Measurements from ENCODE around the gene MAB21L4.

MAB21L4 gene

DNA sequence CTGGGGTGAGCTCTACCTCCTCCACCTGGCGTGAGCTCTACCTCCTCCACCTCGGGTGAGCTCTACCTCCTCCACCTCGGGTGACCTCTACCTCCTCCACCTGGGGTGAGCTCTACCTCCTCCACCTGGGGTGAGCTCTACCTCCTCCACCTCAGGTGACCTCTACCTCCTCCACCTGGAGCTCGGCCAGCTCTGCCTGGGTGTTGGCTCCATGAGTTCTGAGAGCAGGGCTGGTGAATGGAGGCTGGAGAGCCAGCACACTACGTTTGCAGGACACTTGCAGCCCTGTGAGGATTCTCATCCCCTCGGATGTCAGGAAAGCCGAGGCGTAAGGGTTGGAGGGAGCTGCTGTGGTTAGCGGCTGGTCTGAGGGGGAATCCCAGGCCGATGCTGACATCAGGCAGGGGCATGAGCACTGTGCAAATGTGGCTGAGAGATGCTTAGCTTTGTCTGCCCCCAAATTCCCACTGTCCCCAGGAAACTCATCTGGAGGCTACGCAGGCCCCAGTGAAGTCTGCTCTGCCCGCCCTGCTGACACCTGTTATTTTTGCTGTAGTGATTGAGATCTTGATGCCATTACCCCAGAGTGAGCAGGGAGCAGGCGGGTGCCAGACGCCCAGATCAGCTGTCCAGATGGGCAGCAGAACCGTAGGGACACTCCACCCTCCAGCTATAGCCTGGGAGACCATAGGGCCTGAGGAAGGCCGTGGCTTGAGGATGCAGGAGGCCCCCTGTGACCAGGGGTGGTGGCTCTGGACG, 13.4 kb upstream of the MAB21L4 start:
- DNase-seq = peak; percentile 18

DNA sequence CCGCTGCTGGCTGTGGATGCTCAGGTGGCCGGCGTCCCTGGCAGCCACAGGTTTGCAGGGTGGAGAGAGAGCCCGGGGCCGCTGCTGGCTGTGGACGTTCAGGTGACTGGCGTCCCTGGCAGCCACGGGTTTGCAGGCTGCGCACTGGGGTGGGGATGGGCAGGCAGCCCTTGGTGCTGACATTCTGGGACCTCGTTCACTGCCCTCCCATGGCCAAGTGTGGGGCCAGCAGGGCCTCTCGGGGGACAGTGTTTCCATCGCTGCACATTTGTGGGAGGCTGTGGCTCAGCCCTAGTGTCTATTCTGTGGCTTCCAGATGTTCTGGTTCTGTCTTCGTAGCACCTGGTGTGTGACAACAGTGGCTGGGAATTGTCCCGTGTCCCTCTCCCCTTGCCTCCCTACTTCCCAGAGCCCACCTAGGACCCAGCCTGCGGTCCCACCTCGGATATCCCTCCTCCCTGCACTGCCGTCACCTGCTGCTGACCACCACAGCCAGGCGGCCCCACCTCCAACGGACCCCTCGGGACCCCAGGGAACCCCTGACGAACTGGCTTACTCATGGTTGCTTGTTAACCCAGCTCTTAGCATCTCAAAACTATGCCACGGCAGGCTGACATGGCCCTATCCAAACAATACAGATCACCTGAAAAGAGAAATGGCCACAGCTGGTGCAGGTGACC, 11.1 kb upstream of the MAB21L4 start:
- no peak for DNase-seq

DNA sequence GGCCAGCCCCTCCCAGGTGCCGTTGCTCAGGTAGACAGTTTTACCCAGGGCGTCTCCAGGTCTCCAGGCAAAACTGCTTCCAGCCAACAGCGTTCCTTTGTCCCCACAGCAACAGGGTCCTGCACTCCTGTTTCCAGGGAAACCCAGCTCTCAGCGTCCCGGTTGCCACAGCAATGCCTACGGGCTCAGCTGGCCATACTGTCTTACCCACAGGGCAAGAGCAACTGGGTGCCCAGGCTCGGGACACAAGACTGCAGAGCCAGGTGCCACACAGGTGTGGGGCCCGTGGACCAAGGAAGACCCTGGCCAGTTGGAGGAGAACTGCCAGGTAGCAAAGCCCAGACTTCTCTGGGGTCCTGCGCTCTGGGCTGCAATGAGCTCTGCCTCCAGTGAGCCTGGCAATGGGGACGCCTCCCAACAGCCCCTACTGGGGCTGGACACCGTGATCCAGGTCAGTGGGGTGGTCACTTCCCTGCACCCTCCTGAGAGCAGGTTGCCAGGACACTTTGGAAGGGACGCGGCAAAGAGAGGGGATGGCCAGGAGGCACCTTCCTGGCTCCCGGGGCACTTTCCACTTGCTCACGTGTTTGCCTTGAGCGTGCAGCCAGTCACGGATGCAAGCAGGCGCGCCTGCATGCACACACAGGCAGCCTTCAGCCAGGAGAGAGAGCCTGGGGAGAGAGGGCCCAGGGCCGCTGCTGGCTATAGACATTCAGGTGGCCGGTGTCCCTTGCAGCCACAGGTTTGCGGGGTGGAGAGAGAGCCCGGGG, 10.4 kb upstream of the MAB21L4 start, which contains the start of gene CROCC2:
Gene CROCC2, plus strand, starts transcription at position 196 of the 770 bp plus-strand sequence. Its CDS starts 178 bp downstream, at position 374.
- DNase-seq = no peak

DNA sequence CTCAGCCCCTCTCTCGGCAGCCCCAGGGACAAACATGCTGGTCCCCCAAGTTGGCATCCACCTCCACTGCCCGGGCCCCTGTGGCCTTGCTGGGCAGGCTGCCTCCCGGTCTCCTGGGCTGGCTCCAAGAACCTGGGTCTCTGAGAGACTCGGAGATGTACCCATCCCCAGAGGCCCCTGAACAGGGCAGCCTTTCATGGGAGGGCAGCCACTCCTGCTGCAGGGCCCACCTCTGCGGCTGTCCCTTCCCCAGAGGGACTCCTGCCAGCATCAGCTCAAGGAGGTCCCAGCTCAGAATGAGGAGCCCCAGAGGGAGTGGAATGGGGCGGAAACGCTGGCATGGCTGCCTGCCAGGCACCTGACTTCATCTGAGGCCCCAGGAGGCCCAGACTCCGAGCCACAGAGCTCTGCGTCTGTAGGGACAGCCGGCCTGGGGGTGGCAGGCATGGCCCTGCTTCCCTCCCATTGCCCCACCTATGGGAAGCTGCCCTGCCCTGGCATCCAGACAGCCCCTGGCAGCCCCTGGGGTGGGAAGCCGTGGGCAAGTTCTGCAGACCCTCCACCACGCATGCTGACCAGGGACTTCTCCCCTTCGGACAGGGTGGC, 9.3 kb upstream of the MAB21L4 start:
- DNase-seq = no peak

DNA sequence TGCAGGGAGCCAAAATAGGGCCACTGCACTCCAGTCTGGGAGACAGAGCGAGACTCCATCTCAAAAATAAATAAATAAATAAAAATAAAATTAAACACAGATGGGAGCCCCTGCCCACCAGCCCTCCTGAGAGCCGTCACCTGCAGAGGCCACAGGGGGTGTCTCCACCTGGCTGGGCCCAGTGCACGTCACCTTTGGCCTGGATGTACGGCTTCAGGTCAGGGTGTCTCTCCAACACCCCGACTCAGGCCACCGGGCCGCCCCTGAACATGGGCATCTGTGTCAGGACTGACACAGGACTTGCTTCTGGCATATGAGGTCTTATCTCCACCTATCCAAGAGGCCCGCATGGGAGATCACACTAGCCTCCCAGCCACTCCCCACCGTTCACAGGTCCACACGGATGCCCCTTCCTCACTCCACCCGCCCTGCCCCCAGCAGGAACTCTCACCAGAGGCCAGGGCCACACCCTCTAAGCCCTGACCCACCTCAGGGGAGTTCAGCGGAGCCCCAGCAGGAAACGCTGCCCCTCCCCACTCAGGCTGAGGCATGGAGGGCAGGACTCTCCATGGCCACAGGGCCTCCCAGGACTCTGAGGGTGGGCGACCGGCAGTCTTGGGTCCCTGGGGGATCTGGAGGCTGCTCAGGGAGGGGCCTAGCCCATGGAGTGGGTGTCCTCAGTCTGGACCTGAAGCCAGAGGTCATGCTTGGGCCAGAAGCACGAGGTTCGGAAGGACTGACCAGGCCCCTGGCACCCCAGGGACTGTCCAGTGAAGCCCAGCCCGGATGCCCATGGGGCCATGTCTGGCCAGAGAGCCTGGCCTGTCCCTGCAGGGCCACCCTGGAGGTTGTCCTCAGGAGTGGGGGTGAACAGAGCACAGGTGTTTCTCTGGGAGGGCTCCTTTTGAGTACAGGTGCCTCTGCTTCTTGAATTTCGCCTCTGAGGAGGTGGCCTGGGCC, 8.5 kb upstream of the MAB21L4 start:
- DNase-seq = no peak

DNA sequence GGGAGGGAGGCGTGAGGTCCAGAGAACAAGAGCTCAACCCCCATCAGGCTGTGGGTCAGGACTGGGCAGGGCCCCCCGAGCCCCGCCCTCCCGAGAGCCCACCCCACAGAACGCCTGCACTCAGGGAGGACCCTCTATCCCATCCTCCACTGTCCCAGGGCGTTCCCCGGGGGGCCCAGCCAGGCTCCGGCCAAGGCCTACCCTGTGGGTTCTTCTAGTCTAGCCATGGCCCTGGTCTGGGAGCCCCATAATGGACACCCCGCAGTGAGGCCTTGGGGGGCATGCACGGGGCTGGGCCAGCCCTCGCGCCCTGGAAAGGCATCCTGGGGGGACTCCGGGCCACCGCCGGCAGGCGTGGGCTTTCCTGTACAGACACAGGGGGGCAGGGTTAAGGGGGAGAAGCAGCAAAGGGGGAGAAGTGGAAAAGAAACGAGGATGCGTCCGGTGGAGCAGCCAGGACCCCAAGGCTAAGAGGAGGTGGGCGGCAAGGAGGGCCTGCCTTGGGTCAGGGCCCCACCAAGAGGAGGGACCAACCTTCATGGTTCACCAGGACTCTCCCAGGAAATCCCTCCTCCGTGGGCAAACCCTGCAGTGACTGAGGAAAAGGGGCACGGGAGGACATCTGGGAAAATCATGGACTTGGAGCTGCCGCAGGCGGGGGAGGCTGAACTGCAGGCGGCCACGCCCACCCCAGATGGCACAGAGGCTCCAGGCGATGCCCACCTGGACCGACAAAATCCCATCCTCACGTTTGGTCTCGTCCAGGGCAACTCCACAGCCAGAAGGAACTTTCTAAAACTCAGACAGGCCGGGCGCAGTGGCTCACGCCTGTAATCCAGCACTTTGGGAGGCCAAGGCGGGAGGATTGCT, 7.5 kb upstream of the MAB21L4 start:
- DNase-seq = peak; percentile 52

DNA sequence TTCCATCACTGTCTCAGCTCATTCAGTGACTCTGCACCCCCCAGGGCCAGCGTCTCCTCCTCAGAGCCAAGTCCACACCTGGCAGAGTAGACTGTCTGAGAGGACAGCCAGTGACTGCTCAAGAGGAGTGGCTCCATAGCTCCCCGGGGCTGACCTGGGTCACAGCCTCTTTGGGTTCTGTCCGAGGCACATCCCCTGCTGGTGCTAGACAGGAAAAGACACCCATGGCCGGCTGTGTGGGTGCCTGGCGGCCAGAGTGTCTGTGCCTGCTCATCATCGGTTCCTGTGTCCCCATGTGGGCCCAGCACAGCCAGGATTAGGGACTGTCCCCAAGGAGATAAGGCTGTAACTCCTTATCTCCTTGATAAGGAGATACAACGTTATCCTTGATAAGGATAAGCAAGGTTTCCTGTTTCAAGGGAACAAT, 6.7 kb upstream of the MAB21L4 start:
- DNase-seq = no peak

DNA sequence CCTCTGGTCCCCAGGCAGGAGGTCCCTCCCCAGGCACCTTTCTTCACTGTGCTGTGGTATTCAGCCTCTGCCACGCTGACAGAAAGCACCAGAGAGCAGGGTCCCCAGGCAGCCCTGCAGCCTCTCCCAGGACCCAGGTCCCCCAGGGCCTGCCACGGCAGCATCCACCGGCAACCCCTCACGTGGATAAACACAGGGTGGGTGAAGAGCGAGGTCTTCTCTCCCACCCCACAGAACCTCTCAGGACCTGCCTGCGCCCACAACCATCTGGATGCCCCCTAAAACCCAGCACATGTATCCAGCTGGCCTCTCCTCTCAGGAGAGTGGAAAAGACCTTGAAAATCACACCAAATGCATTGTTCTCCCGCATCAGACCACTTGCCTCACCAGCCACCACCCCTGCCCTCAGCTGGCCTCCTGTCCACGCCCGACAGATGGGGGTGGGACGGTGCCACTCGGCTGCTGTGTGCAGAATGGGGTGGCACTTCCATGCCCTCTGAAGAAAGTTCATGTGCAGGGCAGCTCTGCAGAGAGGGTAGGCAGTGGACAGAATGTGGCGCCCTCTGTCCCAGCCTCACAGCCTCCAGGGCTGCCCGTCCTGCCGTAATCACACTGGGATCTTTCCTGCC, 6.1 kb upstream of the MAB21L4 start:
- DNase-seq = no peak

DNA sequence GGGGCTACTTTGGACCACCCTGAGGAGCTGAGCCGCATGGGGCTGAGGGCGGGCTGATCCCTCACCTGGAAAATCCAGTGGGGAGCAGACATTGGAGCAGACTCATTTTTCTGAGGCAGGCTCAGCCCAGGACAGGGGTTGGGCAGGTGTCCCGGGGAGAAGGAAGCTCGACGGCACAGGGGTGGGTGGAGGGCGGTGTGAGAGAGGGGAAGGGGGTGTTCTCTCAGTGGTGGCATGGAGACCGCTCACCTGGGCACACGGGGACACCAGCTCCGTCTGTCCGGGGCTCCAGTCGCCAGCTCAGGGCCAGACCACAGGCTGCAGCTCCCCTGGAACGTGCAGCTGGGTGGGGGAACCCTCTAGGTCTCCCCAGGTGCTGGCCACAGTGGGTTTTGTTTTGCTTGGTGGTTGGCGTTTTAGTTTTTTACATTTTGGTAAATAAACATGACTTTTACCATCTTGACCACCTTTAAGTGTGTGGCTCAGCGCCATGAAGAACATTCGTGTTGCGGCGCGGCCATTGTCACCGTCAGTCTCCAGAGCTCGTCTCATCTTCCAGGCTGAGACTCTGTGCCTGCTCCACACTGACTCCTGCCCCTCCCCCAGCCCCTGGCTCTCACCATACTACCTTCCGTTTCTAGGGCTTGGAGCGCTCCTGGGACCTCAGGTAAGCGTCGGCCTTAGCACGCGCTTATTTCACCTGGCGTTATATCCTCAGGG, 4.3 kb upstream of the MAB21L4 start:
- DNase-seq = no peak

DNA sequence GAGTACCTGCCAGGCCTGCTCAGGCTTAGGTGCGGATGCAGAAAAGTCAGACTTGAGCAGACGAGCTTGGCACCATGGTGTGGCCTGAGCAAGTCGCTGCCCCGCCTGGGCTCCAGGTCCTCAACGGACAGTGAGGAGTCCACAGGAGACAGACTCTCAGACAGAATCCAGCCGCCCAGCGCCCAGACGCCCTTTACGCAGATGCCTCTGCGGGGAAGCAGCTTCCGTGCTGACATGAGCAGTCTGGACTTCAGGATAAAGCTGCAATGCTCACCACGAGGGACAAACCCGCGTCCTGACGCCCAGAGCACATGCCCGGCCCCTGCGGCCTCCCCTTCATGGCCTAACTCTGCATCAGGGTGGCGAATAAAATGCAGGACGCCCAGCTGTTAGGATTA, 3.5 kb upstream of the MAB21L4 start:
- no peak for DNase-seq

DNA sequence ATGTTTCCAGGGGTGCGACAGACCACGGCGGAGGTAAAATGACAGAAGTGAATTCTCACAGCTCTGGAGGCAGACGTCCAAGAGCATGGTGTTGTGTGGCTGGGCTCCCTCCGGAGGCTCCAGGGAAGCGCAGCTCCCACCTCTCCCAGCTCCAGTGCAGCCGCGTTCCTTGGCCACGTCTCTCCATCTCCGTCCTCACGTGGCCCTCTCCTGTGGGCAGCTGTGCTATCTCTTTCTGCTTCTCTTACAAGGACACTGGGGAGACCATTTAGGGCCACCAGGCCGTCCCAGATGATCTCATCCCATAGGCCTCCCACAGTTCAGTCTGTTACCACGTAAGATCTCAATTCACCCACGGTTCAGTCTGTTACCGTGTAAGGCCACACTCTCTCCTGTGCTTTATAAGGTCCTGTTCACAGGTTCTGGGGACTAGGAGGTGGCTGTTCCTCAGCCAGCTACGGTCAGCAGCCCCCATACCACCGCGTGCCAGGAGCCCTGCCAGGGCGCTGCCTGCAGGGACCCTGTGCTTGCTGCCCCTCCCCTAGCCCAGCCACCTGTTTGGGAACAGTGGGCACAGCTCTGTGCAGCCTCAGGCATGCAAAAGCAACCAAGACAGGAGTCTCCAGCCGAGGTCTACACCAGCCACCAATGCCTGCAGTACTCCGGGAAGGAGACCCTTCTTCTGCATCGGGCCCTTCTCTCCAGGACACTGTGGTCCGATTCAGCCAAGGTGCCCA, 2.9 kb upstream of the MAB21L4 start:
- DNase-seq = no peak

DNA sequence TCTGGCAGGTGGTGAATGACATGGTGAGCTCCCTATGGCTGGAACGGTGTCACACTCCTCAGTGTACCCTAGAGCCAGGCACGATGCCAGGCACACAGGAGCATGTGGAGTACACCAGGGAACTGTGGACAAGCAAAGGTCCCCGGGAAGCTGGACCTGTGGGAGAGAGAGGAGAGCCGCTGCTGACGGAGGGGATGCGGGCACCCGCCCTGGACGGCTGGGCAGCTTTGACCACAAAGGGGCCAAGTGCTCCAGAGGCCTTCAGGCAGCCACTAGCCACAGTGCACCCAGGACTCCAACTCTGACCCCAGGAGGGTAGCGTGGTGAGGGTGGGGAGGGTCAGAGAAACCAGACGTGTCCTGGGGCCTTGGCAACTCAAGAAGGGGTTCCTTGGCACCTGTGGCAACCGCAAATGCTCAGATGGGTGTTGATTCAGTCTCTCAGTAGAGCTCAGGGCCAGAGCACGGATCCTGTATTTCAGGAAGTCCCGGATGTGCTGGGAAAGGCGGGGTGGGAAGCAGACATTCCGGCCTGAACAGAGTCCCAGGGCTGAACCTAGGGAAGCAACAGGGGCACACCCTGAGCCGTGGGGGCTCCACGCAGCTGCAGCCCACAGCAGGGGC, 2.3 kb upstream of the MAB21L4 start:
- DNase-seq = no peak

DNA sequence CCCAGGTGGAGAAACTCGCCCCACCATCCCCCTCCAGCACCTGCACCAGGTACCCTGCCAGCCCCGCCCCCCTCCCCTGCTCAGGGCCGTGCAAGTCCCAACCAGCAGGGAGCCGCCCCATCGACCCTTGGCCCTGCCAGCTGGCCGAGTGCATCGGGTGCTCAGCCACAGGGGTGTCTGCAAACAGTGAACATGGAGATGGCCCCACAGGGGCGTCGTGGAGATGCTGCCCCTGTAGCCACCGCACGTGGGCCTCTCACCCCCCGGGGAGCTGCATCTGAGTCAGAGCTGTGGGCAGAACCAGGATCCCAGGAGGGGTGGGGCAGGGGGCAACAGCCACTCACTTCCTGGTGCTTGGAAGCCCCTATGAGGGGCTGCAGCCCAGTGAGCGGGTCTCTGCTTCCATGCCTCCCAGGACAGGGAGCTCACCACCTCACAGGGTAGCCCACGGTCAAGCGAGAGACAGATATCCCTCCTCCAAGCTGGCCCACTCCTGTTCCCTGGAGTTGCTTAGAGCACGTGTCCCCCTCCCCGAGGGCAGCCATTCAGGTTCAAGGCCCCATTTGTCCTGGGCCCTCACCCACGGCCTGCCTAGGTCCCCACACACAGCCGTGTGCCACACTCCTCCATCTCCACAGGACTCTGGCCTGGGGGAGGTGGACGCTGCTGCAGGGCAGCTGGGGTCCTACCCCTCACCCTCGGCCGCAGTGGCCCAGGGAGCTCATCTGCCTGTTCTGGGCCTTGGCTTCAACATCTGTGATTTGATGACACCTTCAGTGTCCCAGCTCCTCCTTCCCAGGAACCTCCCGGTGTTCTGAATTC, 1.1 kb upstream of the MAB21L4 start:
- no peak for DNase-seq

DNA sequence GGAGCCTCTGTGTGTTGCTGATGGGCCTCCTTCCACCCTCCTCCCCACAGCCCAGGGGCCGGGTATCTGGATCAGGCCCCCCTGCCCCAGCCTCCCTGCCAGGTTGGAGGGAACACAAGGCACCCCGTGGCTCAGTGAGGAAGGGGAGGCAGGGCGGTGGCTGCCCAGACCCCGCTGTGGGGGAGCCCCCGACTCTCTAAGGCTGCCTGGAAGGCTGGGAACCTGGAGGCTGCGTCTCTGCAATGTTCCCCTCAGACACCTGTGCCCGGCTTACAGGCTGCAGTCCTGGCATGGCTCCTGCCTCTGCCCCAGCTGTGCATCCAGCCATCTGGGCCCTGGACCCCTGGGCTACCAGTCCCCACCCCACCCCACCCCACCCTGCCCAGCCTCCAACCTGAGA, 438 bp upstream of the MAB21L4 start:
- DNase-seq = no peak

DNA sequence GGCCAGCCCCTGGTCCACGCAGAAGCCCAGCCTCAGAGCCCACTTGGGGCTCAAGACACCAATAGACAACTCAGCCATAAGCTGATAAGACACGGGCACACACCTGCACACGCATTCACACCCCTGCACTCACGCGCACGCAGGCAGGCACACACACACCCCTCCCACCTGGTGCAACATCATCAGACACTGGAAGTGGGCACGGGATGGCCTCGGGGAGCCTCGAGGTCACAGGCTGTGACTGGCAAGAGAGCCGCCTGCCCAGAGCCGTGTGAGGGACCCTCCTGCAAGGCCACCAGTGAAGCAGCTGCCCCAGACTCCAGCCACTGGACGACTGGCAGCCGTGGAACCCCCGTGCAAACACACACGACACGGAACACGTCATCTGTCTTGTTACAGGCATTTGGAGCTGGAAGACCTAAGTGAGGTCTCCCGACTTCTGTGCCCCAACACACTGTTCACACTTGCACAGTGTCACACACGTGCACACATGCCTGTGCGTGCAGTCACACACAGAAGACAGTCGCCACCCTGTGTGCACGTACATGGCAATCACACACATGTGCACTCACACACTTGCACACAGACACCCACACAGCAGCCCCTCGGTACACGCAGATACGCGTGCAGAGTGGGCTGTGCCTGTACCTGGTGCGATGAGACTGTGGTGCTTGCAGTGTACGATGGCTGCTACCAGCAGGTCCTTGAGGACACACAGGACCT, 959 bp downstream of the MAB21L4 start:
- no peak for DNase-seq

DNA sequence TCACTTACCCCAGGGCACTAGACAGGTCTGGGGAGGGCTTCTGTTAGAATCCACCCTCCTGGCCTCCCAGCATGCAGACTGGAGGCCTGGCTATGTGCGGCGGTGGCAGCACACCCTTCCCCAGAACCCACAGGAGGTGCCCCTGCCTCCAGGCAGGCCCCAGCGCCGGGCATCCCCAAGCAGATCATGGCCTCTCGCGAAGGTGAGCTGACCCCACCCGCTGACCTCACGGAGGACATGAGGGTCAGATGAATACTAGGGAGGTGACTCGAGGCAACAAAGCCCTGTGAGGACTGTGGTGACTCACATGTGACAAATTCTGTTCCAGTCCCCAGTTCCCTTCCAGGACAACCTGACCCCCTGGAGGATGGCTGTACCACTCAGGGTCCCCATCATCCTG, 1.9 kb downstream of the MAB21L4 start:
- DNase-seq = no peak

DNA sequence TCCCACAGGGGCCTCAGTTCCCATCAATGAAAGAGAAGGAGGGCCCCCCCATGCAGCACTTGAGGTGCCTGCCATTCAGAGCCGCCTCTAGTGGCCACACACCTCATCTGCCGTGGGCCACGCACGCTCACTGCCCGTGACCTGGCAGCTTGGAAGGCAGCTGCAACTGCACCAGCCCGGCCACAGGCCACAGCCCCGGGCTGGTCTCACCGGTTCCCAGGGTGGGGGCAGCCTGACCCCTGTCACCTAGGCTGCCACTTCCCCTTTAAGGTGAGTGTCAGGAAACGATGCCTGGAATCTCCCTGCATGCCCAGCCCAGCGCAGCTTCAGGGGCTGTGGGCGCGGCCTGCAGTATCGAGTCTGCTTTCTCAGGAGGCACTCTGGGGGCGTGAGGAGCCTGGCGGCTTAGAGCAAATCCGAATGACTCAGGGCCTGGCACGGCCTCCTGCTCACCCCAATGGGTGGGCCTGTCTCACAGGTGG, 2.6 kb downstream of the MAB21L4 start:
- no peak for DNase-seq
